Measurements from ENCODE around the gene TGM6.

DNA sequence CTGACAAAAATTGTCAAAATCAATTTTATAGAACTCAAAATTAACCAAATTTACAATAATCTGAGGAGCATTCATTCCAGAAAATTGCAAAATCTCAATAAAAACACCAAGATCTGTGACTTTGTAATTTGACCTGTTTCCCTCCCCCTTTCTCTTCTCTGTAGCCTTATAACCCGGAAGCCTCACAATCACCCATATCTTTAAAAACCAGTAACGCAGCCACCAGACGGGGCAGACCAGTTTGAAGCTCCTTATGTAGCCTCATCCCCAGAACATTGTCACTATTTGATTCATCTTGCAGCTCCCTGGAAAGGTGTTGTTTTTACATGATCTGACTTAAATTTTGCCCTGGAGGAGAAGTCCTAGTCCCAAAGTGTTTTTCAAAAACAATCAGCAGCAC, 27.5 kb upstream of the TGM6 start:
- TF ChIP-seq, protein P1, sequence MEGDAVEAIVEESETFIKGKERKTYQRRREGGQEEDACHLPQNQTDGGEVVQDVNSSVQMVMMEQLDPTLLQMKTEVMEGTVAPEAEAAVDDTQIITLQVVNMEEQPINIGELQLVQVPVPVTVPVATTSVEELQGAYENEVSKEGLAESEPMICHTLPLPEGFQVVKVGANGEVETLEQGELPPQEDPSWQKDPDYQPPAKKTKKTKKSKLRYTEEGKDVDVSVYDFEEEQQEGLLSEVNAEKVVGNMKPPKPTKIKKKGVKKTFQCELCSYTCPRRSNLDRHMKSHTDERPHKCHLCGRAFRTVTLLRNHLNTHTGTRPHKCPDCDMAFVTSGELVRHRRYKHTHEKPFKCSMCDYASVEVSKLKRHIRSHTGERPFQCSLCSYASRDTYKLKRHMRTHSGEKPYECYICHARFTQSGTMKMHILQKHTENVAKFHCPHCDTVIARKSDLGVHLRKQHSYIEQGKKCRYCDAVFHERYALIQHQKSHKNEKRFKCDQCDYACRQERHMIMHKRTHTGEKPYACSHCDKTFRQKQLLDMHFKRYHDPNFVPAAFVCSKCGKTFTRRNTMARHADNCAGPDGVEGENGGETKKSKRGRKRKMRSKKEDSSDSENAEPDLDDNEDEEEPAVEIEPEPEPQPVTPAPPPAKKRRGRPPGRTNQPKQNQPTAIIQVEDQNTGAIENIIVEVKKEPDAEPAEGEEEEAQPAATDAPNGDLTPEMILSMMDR (IDR thresholded peaks at IDR 0.05 in 8 of 11, conservative IDR thresholded peaks at IDR 0.05 in 3 of 11), result no peak
- TF ChIP-seq POLR2A (IDR thresholded peaks at IDR 0.05), result no peak

All from spleen (tissue), 7 donors.